Measurements from ENCODE around the gene TMA7. TPM values are rescaled to one million over a fixed set of nuclear protein-coding genes. Genes with fewer than 3 reads are reported as not detected.
"Not testable (repeated sequence)": the region's sequence is repeated elsewhere in the genome, so short reads cannot be mapped to it uniquely, and the experiment has no call there.

The TMA7 gene
- total and polyA plus RNA-seq, 2 of the 13 experiments (the other 11 are each of a cell fraction or from before 2014, with no cell fraction given) = 100 to 486 TPM

DNA sequence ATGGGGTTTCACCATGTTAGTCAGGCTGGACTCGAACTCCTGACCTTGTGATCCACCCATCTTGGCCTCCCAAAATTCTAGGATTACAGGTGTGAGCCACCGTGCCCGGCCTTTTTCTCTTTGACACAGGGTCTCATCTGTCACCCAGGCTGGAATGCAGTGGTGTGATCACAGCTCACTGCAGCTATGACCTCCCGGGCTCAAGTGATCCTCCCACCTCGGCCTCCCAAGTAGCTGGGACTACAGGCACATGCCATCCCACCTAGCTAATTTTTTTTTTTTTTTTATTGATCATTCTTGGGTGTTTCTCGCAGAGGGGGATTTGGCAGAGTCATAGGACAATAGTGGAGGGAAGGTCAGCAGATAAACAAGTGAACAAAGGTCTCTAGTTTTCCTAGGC is 42.8 kb downstream of the TMA7 start:
- H3K27me3 ChIP-seq (ENCODE audit: control insufficient read depth in 1 of 2, insufficient read depth in 2 of 2, low read length in 2 of 2); CTCF ChIA-PET (ENCODE audit: low intra/inter-chr PET ratio, low total read pairs); H3K9me3 ChIP-seq (ENCODE audit: low read length); DNase-seq (ENCODE audit: low spot score); in situ Hi-C loops (cut with HindIII; ENCODE audit: extremely low pct_ligation_motif_present, low pct_unique_long_range_greater_than_20kb); H3K79me2 ChIP-seq (ENCODE audit: insufficient read depth, low read length); BruUV-seq (replicated peaks); H3K36me3 ChIP-seq (replicated peaks in 1 of 2; ENCODE audit: control insufficient read depth in 1 of 2, insufficient read depth in 2 of 2, low read length in 2 of 2); H2AFZ ChIP-seq (ENCODE audit: low read length); intact Hi-C loops (cut with micrococcal nuclease; ENCODE audit: unreplicated experiment); H4K20me1 ChIP-seq (ENCODE audit: insufficient read depth, low read length); H3K9ac ChIP-seq (ENCODE audit: insufficient read depth, low read depth, low read length); H3K4me2 ChIP-seq (ENCODE audit: low read depth, low read length); H3K4me3 ChIP-seq (replicated peaks in 1 of 3; ENCODE audit: insufficient read depth in 1 of 3, low read depth in 2 of 3, low read length in 3 of 3); H3K27ac ChIP-seq (ENCODE audit: extremely low read length, insufficient read depth, low read length); FAIRE-seq; TF ChIP-seq SOX13 (IDR thresholded peaks at IDR 0.05): not testable (repeated sequence)
- POLR2A ChIA-PET = interaction anchor here (0.7 to 2.1 kb wide), 2 partner anchors 9 to 295 kb away, joined by 3 to 10 read pairs; partner anchors contain the start of gene CDC25A
- WGBS (ENCODE audit: low lambda C conversion rate) = 35% methylated on average over 4 of the region's 6 CpGs
- ATAC-seq = peak; percentile 45
- TF ChIP-seq SOX13 (CRISPR knock-in tag; conservative IDR thresholded peaks at IDR 0.05 in 1 of 2, IDR thresholded peaks at IDR 0.05 in 1 of 2) (peak in 1 of 2 experiments; percentile 19; a peak in 1 of 4 replicates), BCL6 (CRISPR knock-in tag; IDR thresholded peaks at IDR 0.05) (0 out of 2 replicates have a peak, but pooled peaks have one; percentile 14), ZMYM3 (CRISPR knock-in tag; IDR thresholded peaks at IDR 0.05) (peak; percentile 65; the same call in 1 of the 2 replicates)
- TF ChIP-seq, protein P1, sequence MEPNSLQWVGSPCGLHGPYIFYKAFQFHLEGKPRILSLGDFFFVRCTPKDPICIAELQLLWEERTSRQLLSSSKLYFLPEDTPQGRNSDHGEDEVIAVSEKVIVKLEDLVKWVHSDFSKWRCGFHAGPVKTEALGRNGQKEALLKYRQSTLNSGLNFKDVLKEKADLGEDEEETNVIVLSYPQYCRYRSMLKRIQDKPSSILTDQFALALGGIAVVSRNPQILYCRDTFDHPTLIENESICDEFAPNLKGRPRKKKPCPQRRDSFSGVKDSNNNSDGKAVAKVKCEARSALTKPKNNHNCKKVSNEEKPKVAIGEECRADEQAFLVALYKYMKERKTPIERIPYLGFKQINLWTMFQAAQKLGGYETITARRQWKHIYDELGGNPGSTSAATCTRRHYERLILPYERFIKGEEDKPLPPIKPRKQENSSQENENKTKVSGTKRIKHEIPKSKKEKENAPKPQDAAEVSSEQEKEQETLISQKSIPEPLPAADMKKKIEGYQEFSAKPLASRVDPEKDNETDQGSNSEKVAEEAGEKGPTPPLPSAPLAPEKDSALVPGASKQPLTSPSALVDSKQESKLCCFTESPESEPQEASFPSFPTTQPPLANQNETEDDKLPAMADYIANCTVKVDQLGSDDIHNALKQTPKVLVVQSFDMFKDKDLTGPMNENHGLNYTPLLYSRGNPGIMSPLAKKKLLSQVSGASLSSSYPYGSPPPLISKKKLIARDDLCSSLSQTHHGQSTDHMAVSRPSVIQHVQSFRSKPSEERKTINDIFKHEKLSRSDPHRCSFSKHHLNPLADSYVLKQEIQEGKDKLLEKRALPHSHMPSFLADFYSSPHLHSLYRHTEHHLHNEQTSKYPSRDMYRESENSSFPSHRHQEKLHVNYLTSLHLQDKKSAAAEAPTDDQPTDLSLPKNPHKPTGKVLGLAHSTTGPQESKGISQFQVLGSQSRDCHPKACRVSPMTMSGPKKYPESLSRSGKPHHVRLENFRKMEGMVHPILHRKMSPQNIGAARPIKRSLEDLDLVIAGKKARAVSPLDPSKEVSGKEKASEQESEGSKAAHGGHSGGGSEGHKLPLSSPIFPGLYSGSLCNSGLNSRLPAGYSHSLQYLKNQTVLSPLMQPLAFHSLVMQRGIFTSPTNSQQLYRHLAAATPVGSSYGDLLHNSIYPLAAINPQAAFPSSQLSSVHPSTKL (CRISPR knock-in tag; IDR thresholded peaks at IDR 0.05) = peak; percentile 20; the same call in 1 of the 2 replicates
- TF ChIP-seq, protein P2, sequence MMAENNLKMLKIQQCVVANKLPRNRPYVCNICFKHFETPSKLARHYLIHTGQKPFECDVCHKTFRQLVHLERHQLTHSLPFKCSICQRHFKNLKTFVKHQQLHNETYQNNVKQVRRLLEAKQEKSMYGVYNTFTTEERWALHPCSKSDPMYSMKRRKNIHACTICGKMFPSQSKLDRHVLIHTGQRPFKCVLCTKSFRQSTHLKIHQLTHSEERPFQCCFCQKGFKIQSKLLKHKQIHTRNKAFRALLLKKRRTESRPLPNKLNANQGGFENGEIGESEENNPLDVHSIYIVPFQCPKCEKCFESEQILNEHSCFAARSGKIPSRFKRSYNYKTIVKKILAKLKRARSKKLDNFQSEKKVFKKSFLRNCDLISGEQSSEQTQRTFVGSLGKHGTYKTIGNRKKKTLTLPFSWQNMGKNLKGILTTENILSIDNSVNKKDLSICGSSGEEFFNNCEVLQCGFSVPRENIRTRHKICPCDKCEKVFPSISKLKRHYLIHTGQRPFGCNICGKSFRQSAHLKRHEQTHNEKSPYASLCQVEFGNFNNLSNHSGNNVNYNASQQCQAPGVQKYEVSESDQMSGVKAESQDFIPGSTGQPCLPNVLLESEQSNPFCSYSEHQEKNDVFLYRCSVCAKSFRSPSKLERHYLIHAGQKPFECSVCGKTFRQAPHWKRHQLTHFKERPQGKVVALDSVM (CRISPR knock-in tag; IDR thresholded peaks at IDR 0.05) = peak; percentile 95
- TF ChIP-seq, protein P3, sequence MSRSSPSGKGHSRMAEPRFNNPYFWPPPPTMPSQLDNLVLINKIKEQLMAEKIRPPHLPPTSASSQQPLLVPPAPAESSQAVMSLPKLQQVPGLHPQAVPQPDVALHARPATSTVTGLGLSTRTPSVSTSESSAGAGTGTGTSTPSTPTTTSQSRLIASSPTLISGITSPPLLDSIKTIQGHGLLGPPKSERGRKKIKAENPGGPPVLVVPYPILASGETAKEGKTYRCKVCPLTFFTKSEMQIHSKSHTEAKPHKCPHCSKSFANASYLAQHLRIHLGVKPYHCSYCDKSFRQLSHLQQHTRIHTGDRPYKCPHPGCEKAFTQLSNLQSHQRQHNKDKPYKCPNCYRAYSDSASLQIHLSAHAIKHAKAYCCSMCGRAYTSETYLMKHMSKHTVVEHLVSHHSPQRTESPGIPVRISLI (CRISPR knock-in tag; IDR thresholded peaks at IDR 0.05; ENCODE audit: borderline replicate concordance) = 0 out of 2 replicates have a peak, but pooled peaks have one; percentile 16
- peaks cover 30% of the 10 kb centered on the region for H3K4me1 ChIP-seq (ENCODE audit: insufficient read depth, low read length)
